SK-N-SH treated with all-trans-retinoic acid at 6 μM for 48 hours (cell line): ENCODE measurements around the gene CSF1R.

Experiments
- BACH2 ChIP-seq: fragments of 250-450 bp; sonication (Bioruptor Pico); IDR thresholded peaks from 2 replicates; pipeline ENCODE4 v1.9.0; 2021; ENCODE audit warnings: mild to moderate bottlenecking, borderline replicate concordance
- CREB5 ChIP-seq: fragments of 250-450 bp; sonication (Bioruptor Pico); IDR thresholded peaks from 2 replicates; pipeline ENCODE4 v1.5.1; 2020; ENCODE audit warnings: low read depth, mild to moderate bottlenecking, moderate library complexity
- CSDC2 ChIP-seq: fragments of 250-450 bp; sonication (Bioruptor Pico); IDR thresholded peaks from 2 replicates; pipeline ENCODE4 v1.5.0; 2020; ENCODE audit warnings: mild to moderate bottlenecking, moderate library complexity
- PATZ1 ChIP-seq: fragments of 250-450 bp; sonication (Bioruptor Pico); IDR thresholded peaks from 2 replicates; pipeline ENCODE4 v1.8.0; 2020; ENCODE audit warnings: mild to moderate bottlenecking, moderate library complexity, borderline replicate concordance
- POU6F1 ChIP-seq: fragments of 250-450 bp; sonication (Bioruptor Pico); IDR thresholded peaks from 2 replicates; pipeline ENCODE4 v1.8.0; 2021; ENCODE audit warnings: low read depth, mild to moderate bottlenecking, moderate library complexity, borderline replicate concordance
- TCF4 ChIP-seq: fragments of 250-450 bp; sonication (Bioruptor Pico); IDR thresholded peaks from 2 replicates; pipeline ENCODE4 v1.8.0; 2021; ENCODE audit warnings: mild to moderate bottlenecking, moderate library complexity, borderline replicate concordance
- TOX ChIP-seq: fragments of 250-450 bp; sonication (Bioruptor Pico); IDR thresholded peaks from 2 replicates; pipeline ENCODE4 v1.8.0; 2021; ENCODE audit warnings: mild to moderate bottlenecking, moderate library complexity, borderline replicate concordance
- TSHZ2 ChIP-seq: fragments of 250-450 bp; sonication (Bioruptor Pico); IDR thresholded peaks from 2 replicates; pipeline ENCODE4 v1.5.0; 2020; ENCODE audit warnings: mild to moderate bottlenecking, moderate library complexity
- ZFP3 ChIP-seq: fragments of 250-450 bp; sonication (Bioruptor Pico); IDR thresholded peaks from 2 replicates; pipeline ENCODE4 v1.5.0; 2020; ENCODE audit warnings: mild to moderate bottlenecking, moderate library complexity
- ZFP30 ChIP-seq: fragments of 450-650 bp; formaldehyde crosslinking; IDR thresholded peaks from 2 replicates; pipeline ENCODE4 v1.5.0; 2022; ENCODE audit warnings: mild to moderate bottlenecking, moderate library complexity
- ZNF8 ChIP-seq: fragments of 450-650 bp; formaldehyde crosslinking; IDR thresholded peaks from 2 replicates; pipeline ENCODE4 v1.5.0; 2020; ENCODE audit warnings: mild to moderate bottlenecking, moderate library complexity

- no peak for TF ChIP-seq PATZ1 (CRISPR knock-in tag)
- TF ChIP-seq BACH2: no peak
- no peak for TF ChIP-seq ZFP30 (CRISPR knock-in tag)
- no peak for TF ChIP-seq CSDC2 (CRISPR knock-in tag)
- no peak for TF ChIP-seq POU6F1 (CRISPR knock-in tag)
- TF ChIP-seq ZFP3 (CRISPR knock-in tag): no peak
- no peak for TF ChIP-seq CREB5
- TF ChIP-seq TOX: no peak
- no peak for TF ChIP-seq ZNF8
- TF ChIP-seq TSHZ2 (CRISPR knock-in tag): no peak
- TF ChIP-seq TCF4: no peak
These were observed 30.3 kb downstream of the CSF1R start for GRCh38 chr5:150056075-150056443.
